Parathyroid adenoma (tissue), 2 donors: Measurements from ENCODE around the gene MSH6.

Experiments used
- H2AFZ ChIP-seq: fragments of 300-600 bp; sonication (generic); one replicate; pipeline ENCODE4 v1.7.0; 2017; ENCODE audit warnings: antibody characterized with exemption, mild to moderate bottlenecking
- H3K27ac ChIP-seq: fragments of 300-600 bp; sonication (generic); one replicate; pipeline ENCODE4 v1.7.0; 2017
- H3K27me3 ChIP-seq: fragments of 300-600 bp; sonication (generic); one replicate; pipeline ENCODE4 v1.7.0; 2017; ENCODE audit warnings: low read length; ENCODE audit not compliant: control insufficient read depth, insufficient read depth
- H3K36me3 ChIP-seq: fragments of 300-600 bp; sonication (generic); one replicate; pipeline ENCODE4 v1.7.0; 2017; ENCODE audit warnings: low read length; ENCODE audit not compliant: control insufficient read depth, insufficient read depth
- H3K4me1 ChIP-seq: fragments of 300-600 bp; sonication (generic); one replicate; pipeline ENCODE4 v1.7.0; 2017; ENCODE audit warnings: control low read depth
- H3K4me2 ChIP-seq: fragments of 300-600 bp; sonication (generic); one replicate; pipeline ENCODE4 v1.7.0; 2017; ENCODE audit warnings: low read length
- H3K4me3 ChIP-seq: fragments of 300-600 bp; sonication (generic); one replicate; pipeline ENCODE4 v1.7.0; 2017; ENCODE audit warnings: low read depth, low read length
- H3K79me2 ChIP-seq: fragments of 300-600 bp; sonication (generic); one replicate; pipeline ENCODE4 v1.7.0; 2017; ENCODE audit warnings: control low read depth
- H3K9ac ChIP-seq: fragments of 300-600 bp; sonication (generic); one replicate; pipeline ENCODE4 v1.7.0; 2017; ENCODE audit warnings: mild to moderate bottlenecking
- H3K9me3 ChIP-seq: fragments of 300-600 bp; sonication (generic); one replicate; pipeline ENCODE4 v1.7.0; 2017; ENCODE audit warnings: low read length; ENCODE audit not compliant: control insufficient read depth
- CTCF ChIP-seq: fragments of 300-600 bp; sonication (generic); IDR thresholded peaks from one replicate; pipeline ENCODE4 v1.7.0; 2017; ENCODE audit warnings: antibody characterized with exemption, mild to moderate bottlenecking
- donor health status: primary hyperparathyroidism.

Gene MSH6

GRCh38 chr2:47747878-47748277, 35.1 kb upstream of the MSH6 start:
- H2AFZ ChIP-seq: no peak overlapping the region
- H3K4me1 ChIP-seq: no peaks in the 10 kb centered on the region
- H3K27ac ChIP-seq: no peak overlapping the region
- no peaks in the 10 kb centered on the region for H3K79me2 ChIP-seq
- no peak overlapping the region for H3K4me2 ChIP-seq
- H3K27me3 ChIP-seq: no peaks in the 10 kb centered on the region
- no peaks in the 10 kb centered on the region for H3K36me3 ChIP-seq
- TF ChIP-seq CTCF: no peak
- H3K4me3 ChIP-seq: no peak overlapping the region
- H3K9ac ChIP-seq: no peak overlapping the region
- H3K9me3 ChIP-seq: no peaks in the 10 kb centered on the region

GRCh38 chr2:47751856-47752414, 31.0 kb upstream of the MSH6 start:
- peak overlapping the region; percentile 1 for H2AFZ ChIP-seq
- no peak overlapping the region for H3K27ac ChIP-seq
- no peaks in the 10 kb centered on the region for H3K36me3 ChIP-seq
- H3K4me1 ChIP-seq: no peaks in the 10 kb centered on the region
- H3K4me3 ChIP-seq: no peak overlapping the region
- TF ChIP-seq CTCF: no peak
- H3K27me3 ChIP-seq: no peaks in the 10 kb centered on the region
- H3K4me2 ChIP-seq: no peak overlapping the region
- no peaks in the 10 kb centered on the region for H3K9me3 ChIP-seq
- no peak overlapping the region for H3K9ac ChIP-seq
- no peaks in the 10 kb centered on the region for H3K79me2 ChIP-seq

- peak overlapping the region; percentile 76 for H2AFZ ChIP-seq
- H3K9ac ChIP-seq: no peak overlapping the region
- H3K27me3 ChIP-seq: no peaks in the 10 kb centered on the region
- H3K9me3 ChIP-seq: no peaks in the 10 kb centered on the region
- no peak for TF ChIP-seq CTCF
- H3K27ac ChIP-seq: no peak overlapping the region
- H3K4me2 ChIP-seq: peak overlapping the region; percentile 54
- H3K79me2 ChIP-seq: no peaks in the 10 kb centered on the region
- H3K4me3 ChIP-seq: no peak overlapping the region
- no peaks in the 10 kb centered on the region for H3K36me3 ChIP-seq
- no peaks in the 10 kb centered on the region for H3K4me1 ChIP-seq
Observed at GRCh38 chr2:47767497-47767844, 15.5 kb upstream of the MSH6 start.

GRCh38 chr2:47767880-47768609, 14.9 kb upstream of the MSH6 start:
- Histone ChIP-seq H3K27me3 (no peaks in the 10 kb centered on the region), H3K4me2 (peak overlapping the region; percentile 54), H3K9me3 (no peaks in the 10 kb centered on the region), H2AFZ (peak overlapping the region; percentile 76), H3K9ac (no peak overlapping the region), H3K36me3 (no peaks in the 10 kb centered on the region), H3K79me2 (no peaks in the 10 kb centered on the region), H3K27ac (no peak overlapping the region), H3K4me3 (no peak overlapping the region), H3K4me1 (no peaks in the 10 kb centered on the region)
- peak; percentile 99 for TF ChIP-seq CTCF

GRCh38 chr2:47769318-47769717, 13.6 kb upstream of the MSH6 start:
- Histone ChIP-seq H3K9ac (no peak overlapping the region), H3K27me3 (no peaks in the 10 kb centered on the region), H3K36me3 (no peaks in the 10 kb centered on the region), H3K9me3 (no peaks in the 10 kb centered on the region), H3K79me2 (no peaks in the 10 kb centered on the region), H3K4me3 (no peak overlapping the region), H3K27ac (no peak overlapping the region), H3K4me1 (no peaks in the 10 kb centered on the region), H2AFZ (no peak overlapping the region), H3K4me2 (no peak overlapping the region)
- TF ChIP-seq CTCF: no peak
